ENCODE measurements around the gene PHTF2.

The PHTF2 gene

DNA sequence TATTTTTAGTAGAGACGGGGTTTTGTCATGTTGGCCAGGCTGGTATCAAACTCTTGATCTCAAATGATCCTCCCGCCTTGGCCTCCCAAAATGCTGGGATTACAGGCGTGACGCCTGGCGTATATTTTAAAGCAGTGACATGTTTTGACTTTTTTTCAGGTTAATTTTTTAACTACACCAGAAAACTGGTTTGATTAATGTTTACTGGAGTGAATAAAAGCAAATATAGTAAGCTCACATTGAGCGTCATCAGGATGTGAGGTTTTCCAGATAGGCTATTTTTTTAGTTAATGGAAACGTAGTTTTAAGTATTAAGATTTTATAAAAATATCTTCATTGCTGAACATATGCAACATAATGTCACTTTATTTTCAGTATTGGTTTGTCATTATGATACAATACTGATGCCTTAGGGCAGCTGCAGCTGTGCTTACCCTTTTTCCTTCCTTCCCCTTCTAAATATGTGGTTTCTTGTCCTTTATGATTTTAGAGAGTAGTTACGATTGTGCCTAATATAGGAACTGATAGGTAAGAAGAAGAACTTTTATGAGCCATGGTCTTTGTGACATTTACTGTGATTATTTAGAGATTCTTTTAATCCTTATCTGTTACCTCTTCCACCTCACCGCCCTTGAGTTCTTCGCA is 37.6 kb upstream of the PHTF2 start:
- TF ChIP-seq FOXM1 (IDR thresholded peaks at IDR 0.05; ENCODE audit: borderline replicate concordance, low read depth) (no peak), TAF1 (IDR thresholded peaks at IDR 0.05; ENCODE audit: low read depth) (no peak), NFIC (IDR thresholded peaks at IDR 0.05) (no peak), EGR1 (IDR thresholded peaks at IDR 0.05) (no peak), TEAD4 (IDR thresholded peaks at IDR 0.05) (no peak), CEBPB (IDR thresholded peaks at IDR 0.05) (no peak), ZBTB7A (IDR thresholded peaks at IDR 0.05; ENCODE audit: low read depth) (no peak), RAD21 (IDR thresholded peaks at IDR 0.05; ENCODE audit: low read depth) (no peak), MAX (IDR thresholded peaks at IDR 0.05) (no peak), REST (IDR thresholded peaks at IDR 0.05; ENCODE audit: low read depth) (no peak)
- TF ChIP-seq, protein P1, sequence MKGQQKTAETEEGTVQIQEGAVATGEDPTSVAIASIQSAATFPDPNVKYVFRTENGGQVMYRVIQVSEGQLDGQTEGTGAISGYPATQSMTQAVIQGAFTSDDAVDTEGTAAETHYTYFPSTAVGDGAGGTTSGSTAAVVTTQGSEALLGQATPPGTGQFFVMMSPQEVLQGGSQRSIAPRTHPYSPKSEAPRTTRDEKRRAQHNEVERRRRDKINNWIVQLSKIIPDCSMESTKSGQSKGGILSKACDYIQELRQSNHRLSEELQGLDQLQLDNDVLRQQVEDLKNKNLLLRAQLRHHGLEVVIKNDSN (IDR thresholded peaks at IDR 0.05), result no peak

DNA sequence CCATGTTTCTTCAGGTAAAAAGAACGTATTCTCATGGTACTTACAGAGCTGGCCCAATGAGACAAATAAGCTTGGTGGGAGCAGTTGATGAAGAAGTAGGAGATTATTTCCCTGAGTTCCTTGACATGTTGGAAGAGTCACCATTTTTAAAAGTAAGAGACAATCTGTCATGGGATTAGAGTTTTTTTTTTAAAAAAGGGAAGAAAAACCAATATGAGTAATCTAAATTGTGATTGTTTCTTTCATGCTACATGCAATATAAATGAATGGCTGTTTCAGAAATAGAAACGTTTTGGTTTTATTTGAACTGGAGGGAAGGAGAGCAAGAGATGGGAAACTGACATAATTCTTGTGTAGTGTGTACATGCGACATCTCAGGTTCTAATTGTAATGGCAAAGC is 33.1 kb upstream of the PHTF2 start:
- TF ChIP-seq TEAD4 (IDR thresholded peaks at IDR 0.05) (no peak), NFIC (IDR thresholded peaks at IDR 0.05) (no peak), FOXM1 (IDR thresholded peaks at IDR 0.05; ENCODE audit: borderline replicate concordance, low read depth) (no peak), TCF12 (IDR thresholded peaks at IDR 0.05; ENCODE audit: low read depth) (no peak), TAF1 (IDR thresholded peaks at IDR 0.05; ENCODE audit: low read depth) (no peak), EP300 (IDR thresholded peaks at IDR 0.05; ENCODE audit: borderline replicate concordance) (no peak), CEBPB (IDR thresholded peaks at IDR 0.05) (no peak), YY1 (IDR thresholded peaks at IDR 0.05; ENCODE audit: low read depth) (no peak), MAX (IDR thresholded peaks at IDR 0.05) (no peak), REST (IDR thresholded peaks at IDR 0.05; ENCODE audit: low read depth) (no peak), ZBTB7A (IDR thresholded peaks at IDR 0.05; ENCODE audit: low read depth) (no peak), RAD21 (IDR thresholded peaks at IDR 0.05; ENCODE audit: low read depth) (no peak), EGR1 (IDR thresholded peaks at IDR 0.05) (no peak)
- TF ChIP-seq, protein P1 (IDR thresholded peaks at IDR 0.05), result no peak

DNA sequence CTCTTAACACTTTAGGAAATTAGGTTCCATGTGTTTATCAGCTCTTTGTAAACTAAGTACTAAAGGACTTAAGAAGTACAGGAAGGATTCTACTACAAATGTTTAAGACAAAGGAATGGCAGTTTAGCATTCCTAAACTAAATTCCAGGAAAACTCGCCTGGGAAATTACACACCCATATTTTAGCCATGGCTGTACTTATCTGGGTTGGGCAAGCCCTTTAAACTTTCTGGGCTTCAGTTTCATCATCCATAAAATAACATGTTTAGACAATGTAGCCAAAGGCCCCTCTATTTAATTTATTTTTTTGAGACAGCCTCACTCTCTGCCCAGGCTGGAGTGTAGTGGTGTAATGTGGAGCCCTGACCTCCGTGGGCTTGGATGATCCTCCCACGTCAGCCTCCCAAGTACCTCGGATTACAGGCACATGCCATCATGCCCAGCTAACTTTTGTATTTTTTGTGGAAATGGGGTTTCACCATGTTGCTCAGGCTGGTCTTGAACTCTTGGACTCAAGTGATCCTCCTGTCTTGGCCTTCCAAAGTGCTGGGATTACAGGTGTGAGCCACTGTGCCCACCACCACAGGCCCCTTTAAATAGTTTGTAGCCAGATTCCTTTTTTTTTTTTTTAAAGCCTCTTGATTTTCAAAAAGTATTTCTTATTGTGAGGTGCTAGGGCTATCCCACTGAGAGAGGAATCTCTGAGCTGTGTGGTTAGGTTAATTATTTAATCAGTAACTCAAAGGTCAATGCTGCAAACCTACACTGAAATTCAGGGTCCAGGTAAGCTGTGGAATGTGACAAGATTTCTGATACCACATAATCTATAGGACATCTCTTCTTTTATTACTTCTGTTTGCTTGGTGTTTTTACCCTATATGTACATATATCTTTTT is 32.4 kb upstream of the PHTF2 start:
- no peak for TF ChIP-seq YY1 (IDR thresholded peaks at IDR 0.05; ENCODE audit: low read depth)
- TF ChIP-seq NFIC (IDR thresholded peaks at IDR 0.05), result no peak
- no peak for TF ChIP-seq TCF12 (IDR thresholded peaks at IDR 0.05; ENCODE audit: low read depth)
- TF ChIP-seq FOXM1 (IDR thresholded peaks at IDR 0.05; ENCODE audit: borderline replicate concordance, low read depth), result no peak
- TF ChIP-seq, protein P1 (IDR thresholded peaks at IDR 0.05), result no peak
- TF ChIP-seq MAX (IDR thresholded peaks at IDR 0.05), result no peak
- no peak for TF ChIP-seq RAD21 (IDR thresholded peaks at IDR 0.05; ENCODE audit: low read depth)
- no peak for TF ChIP-seq CEBPB (IDR thresholded peaks at IDR 0.05)
- no peak for TF ChIP-seq EGR1 (IDR thresholded peaks at IDR 0.05)
- no peak for TF ChIP-seq ZBTB7A (IDR thresholded peaks at IDR 0.05; ENCODE audit: low read depth)
- TF ChIP-seq TEAD4 (IDR thresholded peaks at IDR 0.05), result no peak
- TF ChIP-seq CREB1 (IDR thresholded peaks at IDR 0.05; ENCODE audit: low read depth), result no peak
- TF ChIP-seq TAF1 (IDR thresholded peaks at IDR 0.05; ENCODE audit: low read depth), result no peak

DNA sequence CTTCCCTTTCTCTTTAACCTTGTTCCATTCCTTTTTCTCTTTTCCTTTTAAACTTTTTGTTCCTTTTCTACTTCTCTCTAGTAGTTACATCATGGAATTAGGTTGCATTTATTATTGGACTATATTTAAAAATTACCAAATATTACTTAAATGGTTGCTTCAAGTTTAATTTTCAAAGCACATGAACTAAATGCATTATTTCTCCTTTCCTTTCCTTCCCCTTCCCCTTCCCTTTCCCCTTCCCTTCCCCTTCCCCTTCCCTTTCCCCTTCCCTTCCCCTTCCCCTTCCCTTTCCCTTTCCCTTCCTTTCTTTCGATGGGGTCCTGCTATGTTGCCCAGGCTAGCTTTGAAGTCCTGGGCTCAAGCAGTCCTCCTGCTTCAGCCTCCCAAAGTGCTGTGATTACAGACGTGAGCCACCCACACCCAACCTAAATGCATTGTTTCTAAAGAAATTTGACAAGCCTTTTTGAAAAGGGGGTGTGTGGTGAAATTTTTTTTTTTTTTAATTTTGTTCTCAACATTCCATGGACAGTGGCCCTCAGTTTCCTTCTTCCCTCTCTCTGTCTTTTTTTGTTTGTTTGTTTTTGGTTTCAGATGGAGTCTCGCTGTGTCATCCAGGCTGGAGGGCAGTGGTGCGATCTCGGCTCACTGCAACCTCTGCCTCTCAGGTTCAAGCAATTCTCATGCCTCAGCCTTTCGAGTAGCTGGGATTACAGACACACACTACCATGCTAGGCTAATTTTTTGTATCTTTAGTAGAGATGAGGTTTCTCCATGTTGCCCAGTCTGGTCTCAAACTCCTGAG is 31.6 kb upstream of the PHTF2 start:
- TF ChIP-seq CREB1 (IDR thresholded peaks at IDR 0.05; ENCODE audit: low read depth) (no peak), NFIC (IDR thresholded peaks at IDR 0.05) (no peak), YY1 (IDR thresholded peaks at IDR 0.05; ENCODE audit: low read depth) (no peak), TEAD4 (IDR thresholded peaks at IDR 0.05) (no peak), TAF1 (IDR thresholded peaks at IDR 0.05; ENCODE audit: low read depth) (no peak), FOXM1 (IDR thresholded peaks at IDR 0.05; ENCODE audit: borderline replicate concordance, low read depth) (no peak), MAX (IDR thresholded peaks at IDR 0.05) (no peak), EGR1 (IDR thresholded peaks at IDR 0.05) (no peak), RAD21 (IDR thresholded peaks at IDR 0.05; ENCODE audit: low read depth) (no peak), TCF12 (IDR thresholded peaks at IDR 0.05; ENCODE audit: low read depth) (no peak)
